Right atrium auricular region (tissue), 2 donors: Measurements from ENCODE around the gene TAF3. TPM values are rescaled to one million over a fixed set of nuclear protein-coding genes. Genes with fewer than 3 reads are reported as not detected.
"Not testable (repeated sequence)": the region's sequence is repeated elsewhere in the genome, so short reads cannot be mapped to it uniquely, and the experiment has no call there.

Experiments used
- DNase-seq: peaks from one replicate; pipeline ENCODE4 v3.0.0-alpha.2; 2019; ENCODE audit warnings: low spot score
- H3K27ac ChIP-seq, 2 donors: fragments of 200-600 bp; sonication (generic); 1 replicate in 1 of 2; 2 replicates in 1 of 2; pipeline ENCODE4 v1.5.1; 2016 to 2019
- H3K27me3 ChIP-seq, 2 donors: fragments of 200-600 bp; sonication (generic); one replicate each; pipeline versions ENCODE4 v1.5.1 to v1.6.0; 2017 to 2019
- H3K36me3 ChIP-seq: fragments of 200-600 bp; sonication (generic); one replicate; pipeline ENCODE4 v1.5.1; 2016
- H3K4me1 ChIP-seq, 2 donors: fragments of 200-600 bp; sonication (generic); one replicate each; pipeline versions ENCODE4 v1.5.1 to v1.6.0; 2017 to 2019
- H3K4me3 ChIP-seq, 2 donors: fragments of 200-600 bp; sonication (generic); 1 replicate in 1 of 2; 2 replicates in 1 of 2; pipeline ENCODE4 v1.5.1; 2017 to 2019; ENCODE audit warnings: mild to moderate bottlenecking in 1 of 2, moderate library complexity in 1 of 2
- H3K9me3 ChIP-seq, 2 donors: fragments of 200-600 bp; sonication (generic); one replicate each; pipeline ENCODE4 v1.5.1; 2019
- CTCF ChIP-seq, 2 donors: fragments of 200-600 bp; sonication (generic); IDR thresholded peaks; one replicate each; pipeline ENCODE4 v1.5.1; 2019; ENCODE audit warnings: antibody characterized with exemption in 2 of 2
- total RNA-seq, 2 donors: library from RNA; depleted of rRNA; stranded (reverse); fragments of >200 nt; gene quantifications; one replicate each; pipeline ENCODE4 v1.1.0, GENCODE V29; 2016

Gene TAF3
- total RNA-seq, 2 donors from 2014 or later = 4.6 to 6.1 TPM

GRCh38 chr10:8014649-8015048, 196.3 kb downstream of the TAF3 start:
- Histone ChIP-seq H3K36me3 (peaks cover 37% of the 10 kb centered on the region), H3K4me3 (no peak overlapping the region), H3K27me3 (no peaks in the 10 kb centered on the region), H3K9me3 (no peaks in the 10 kb centered on the region), H3K27ac (no peak overlapping the region), H3K4me1 (no peaks in the 10 kb centered on the region)
- no peak for DNase-seq
- no peak for TF ChIP-seq CTCF (IDR thresholded peaks at IDR 0.05)

- H3K27ac ChIP-seq = no peak overlapping the region
- no peaks in the 10 kb centered on the region for H3K27me3 ChIP-seq
- no peaks in the 10 kb centered on the region for H3K9me3 ChIP-seq
- no peak for TF ChIP-seq CTCF (IDR thresholded peaks at IDR 0.05)
- H3K4me3 ChIP-seq = no peak overlapping the region
- no peak for DNase-seq
- peaks cover 20% of the 10 kb centered on the region for H3K36me3 ChIP-seq
- no peaks in the 10 kb centered on the region for H3K4me1 ChIP-seq
Observed at GRCh38 chr10:8017277-8017676, 199.0 kb downstream of the TAF3 start.

GRCh38 chr10:8023321-8023720, 205.0 kb downstream of the TAF3 start:
- H3K4me3 ChIP-seq = no peak overlapping the region
- H3K27ac ChIP-seq = no peak overlapping the region
- DNase-seq = no peak
- H3K9me3 ChIP-seq = no peaks in the 10 kb centered on the region
- H3K27me3 ChIP-seq = no peaks in the 10 kb centered on the region
- H3K36me3 ChIP-seq = no peaks in the 10 kb centered on the region
- TF ChIP-seq CTCF (IDR thresholded peaks at IDR 0.05) = no peak
- H3K4me1 ChIP-seq = no peaks in the 10 kb centered on the region

- Histone ChIP-seq H3K36me3 (no peaks in the 10 kb centered on the region), H3K27me3 (no peaks in the 10 kb centered on the region), H3K4me1 (no peaks in the 10 kb centered on the region), H3K27ac (no peak overlapping the region), H3K4me3 (no peak overlapping the region), H3K9me3 (no peaks in the 10 kb centered on the region)
- TF ChIP-seq CTCF (IDR thresholded peaks at IDR 0.05) = no peak
- no peak for DNase-seq
Observed at GRCh38 chr10:8023851-8024250, 205.5 kb downstream of the TAF3 start.

- H3K4me3 ChIP-seq = no peak overlapping the region
- H3K27ac ChIP-seq = no peak overlapping the region
- no peaks in the 10 kb centered on the region for H3K27me3 ChIP-seq
- no peaks in the 10 kb centered on the region for H3K36me3 ChIP-seq
- TF ChIP-seq CTCF (IDR thresholded peaks at IDR 0.05) = no peak
- no peaks in the 10 kb centered on the region for H3K9me3 ChIP-seq
- no peaks in the 10 kb centered on the region for H3K4me1 ChIP-seq
- DNase-seq = no peak
Observed at GRCh38 chr10:8026349-8027259, 208.3 kb downstream of the TAF3 start.

GRCh38 chr10:8031211-8031610, 212.9 kb downstream of the TAF3 start:
- not testable (repeated sequence) for H3K4me3 ChIP-seq, DNase-seq, H3K9me3 ChIP-seq, H3K27ac ChIP-seq, H3K36me3 ChIP-seq
- H3K27me3 ChIP-seq = peaks cover 14 to 27% of the 10 kb centered on the region in 2 donors
- peaks cover 0 to 27% of the 10 kb centered on the region in 2 donors for H3K4me1 ChIP-seq
